Limb (tissue), 2 donors: ENCODE measurements around the gene RPS15A.
"Not testable (repeated sequence)": the region's sequence is repeated elsewhere in the genome, so short reads cannot be mapped to it uniquely, and the experiment has no call there.

ENCODE experiments used
- DNase-seq, 2 donors: peaks; one replicate each; pipeline ENCODE4 v3.0.0-alpha.2; 2016; ENCODE audit errors: extremely low spot score in 2 of 2

RPS15A gene

DNA sequence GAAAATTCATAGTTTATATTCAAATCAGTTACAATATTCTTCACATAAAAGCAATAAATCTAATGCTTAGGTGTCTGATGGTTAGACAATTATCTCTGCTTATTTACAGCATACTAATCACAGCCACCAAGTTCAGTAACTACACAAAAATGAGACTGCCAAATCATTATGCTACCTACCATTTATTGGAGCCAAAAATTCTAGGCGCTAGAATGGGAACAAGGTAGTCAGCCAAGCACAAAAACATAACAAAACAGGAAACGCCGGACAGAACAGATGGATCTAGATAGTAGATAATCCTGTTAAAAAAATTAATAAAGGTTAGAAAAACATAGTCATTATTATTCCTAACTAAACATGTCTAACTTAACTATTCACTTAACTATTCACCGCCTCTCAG lies 7.6 kb upstream of the RPS15A start:
- DNase-seq = no peak

DNA sequence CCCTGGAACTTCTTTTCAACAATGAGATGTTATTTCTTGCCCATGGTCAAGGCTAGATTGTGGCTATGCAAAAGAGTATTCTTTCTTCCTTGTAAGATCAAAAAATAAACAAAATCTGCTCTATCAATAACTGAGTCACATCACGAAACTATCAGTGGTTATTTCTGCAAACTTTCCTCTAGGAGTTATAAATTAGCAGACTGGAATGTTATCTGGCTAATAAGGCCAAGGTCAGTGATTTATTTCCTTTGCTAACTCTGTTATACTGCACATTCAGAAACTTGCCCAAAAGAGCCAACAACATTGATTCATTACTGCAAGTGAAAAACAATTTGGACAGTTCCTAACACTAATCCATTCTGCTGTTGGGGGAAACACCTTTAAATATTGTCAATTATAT lies 6.2 kb upstream of the RPS15A start:
- no peak for DNase-seq

DNA sequence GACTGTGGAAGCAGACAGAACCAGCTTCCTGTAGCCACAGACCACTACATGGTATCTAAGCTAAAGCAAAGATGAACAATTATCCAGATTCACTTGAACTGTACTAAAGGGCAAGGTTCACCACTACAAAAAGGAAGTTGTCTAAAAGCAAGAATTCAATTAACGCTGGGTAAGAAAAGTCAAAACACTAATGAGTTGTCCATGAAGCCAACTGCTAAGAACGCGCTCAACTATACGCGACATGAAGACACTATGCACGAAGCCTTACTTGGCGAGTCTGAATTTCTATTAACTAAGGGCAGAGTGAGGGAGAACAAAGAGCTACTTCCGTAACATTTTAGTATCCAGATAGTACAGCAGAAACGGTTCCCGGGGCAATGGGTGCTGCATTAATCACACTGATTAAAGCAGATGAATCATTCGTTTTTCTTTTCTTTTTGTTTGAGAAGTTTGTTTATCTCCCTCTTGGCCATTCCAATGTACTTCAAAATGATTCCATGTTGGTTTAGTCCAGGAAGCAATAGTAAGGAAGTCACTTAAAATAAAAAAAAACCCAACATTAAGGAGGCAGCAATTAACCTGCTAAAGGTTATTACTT lies 2.8 kb upstream of the RPS15A start:
- no peak for DNase-seq

DNA sequence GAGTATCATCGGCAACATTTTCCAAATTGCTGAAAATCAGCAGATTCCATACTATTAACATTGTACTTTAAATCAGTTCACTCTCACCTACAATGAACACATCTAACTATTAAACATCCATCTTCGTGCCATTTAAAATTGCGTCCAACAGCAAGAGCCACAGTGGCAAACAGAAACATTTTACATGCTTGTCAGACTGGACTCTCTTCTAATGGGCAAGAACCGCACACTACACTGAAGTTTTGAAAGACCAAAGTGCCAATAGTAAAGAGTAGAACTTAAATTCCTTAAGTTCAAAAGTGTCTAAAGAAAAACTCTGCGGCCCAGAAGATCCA lies 652 bp downstream of the RPS15A start:
- no peak for DNase-seq

DNA sequence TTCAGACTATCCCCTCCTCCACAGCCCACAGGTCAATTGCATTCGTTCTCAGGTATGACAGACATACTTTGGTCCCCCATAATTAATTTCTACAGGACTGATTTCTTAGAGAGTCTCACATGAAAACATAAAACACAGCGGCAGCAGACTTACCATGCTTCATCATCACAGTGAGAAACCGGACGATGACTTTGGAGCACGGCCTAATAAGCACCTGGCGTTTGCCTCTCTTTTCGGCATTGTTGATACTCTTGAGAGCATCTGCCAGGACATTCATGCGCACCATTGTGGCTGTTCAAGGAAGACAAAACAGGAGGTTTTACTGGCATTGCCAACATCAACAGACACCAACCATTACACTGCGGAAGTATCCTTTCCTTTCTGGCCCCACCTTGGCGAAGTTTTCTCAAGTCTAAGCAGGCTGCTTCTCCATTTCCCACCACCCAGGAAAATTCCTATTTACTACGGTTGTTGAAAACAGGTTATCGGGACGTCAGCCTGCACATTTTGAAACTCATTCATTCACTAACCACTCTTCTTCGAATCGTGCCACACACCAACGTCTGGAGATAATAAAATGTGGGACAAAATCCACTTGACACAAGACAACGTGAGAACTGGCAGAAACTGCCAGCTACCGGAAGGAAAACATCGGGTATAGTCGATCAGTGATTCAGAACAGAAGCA lies 1.2 kb downstream of the RPS15A start:
- DNase-seq = no peak

DNA sequence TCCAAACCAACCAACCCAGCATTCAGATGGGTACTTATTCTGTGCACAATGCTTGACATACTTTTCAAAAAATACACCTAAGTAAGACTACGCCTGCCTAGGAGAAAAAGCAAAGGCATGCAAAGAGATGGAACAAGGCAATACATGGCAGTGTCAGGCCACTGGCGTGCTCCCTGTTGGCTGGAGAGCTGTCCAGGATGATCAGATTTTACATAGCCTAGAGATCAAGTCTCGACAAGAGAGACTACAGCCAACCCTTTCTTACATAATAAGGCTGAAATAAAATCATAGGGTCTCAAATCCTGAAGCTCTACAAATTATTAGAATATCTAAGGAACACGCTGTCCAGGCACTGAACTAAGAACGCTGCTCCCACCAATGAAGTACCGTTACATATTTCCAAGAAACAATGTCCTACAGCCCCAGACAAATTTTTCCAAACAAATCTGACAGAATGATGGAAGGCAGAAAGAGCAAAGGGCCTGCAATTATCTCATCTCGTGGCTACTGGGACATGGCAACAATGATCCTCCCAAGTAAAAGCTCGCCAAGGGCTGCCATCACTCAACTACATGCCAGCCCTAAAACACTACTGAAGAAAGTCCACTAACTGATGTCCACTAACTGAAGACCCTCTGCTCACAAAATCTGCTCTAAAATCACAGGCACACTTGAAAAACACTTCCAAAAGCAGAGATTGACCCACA lies 5.1 kb downstream of the RPS15A start:
- no peak for DNase-seq

DNA sequence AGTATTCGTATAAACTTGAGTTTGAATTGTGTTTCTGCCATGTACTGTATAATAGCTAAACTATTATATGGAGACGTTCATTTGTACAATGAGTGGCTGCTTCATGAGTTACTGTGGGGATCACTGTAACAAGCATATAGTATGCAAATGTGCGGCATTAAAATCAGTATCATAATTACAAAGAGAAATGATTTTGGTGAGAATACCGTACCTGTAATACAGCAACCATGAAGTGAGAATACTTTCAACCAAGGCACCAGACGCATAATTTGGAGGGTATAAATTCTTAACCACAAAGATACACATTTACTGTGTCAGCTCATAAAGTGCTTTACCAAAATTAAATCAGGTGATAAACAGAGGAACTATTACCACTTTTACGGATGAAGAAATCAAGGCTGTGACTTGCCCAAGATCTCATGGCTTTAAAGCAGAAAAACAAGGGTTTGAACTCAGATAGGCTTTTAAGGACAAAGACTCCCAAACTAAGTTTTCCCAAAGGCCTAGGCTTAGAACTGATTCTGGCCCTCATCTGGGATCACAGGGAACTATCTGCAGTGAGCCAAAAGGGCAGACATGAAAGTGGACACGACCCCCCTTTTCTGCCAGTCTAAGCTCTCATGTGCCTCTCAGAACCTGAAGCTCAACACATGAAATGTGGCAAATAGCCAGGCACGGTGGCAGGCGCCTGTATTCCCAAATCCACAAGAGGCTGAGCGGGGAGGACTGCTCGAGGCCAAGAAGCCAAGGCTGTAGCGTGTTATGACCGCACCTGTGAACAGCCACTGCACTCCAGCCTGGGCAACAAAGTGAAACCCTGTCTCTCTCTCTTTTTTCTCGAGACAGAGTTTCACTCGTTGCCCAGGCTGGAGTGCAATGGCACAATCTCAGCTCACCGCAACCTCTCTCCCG lies 6.4 kb downstream of the RPS15A start:
- DNase-seq = no peak

DNA sequence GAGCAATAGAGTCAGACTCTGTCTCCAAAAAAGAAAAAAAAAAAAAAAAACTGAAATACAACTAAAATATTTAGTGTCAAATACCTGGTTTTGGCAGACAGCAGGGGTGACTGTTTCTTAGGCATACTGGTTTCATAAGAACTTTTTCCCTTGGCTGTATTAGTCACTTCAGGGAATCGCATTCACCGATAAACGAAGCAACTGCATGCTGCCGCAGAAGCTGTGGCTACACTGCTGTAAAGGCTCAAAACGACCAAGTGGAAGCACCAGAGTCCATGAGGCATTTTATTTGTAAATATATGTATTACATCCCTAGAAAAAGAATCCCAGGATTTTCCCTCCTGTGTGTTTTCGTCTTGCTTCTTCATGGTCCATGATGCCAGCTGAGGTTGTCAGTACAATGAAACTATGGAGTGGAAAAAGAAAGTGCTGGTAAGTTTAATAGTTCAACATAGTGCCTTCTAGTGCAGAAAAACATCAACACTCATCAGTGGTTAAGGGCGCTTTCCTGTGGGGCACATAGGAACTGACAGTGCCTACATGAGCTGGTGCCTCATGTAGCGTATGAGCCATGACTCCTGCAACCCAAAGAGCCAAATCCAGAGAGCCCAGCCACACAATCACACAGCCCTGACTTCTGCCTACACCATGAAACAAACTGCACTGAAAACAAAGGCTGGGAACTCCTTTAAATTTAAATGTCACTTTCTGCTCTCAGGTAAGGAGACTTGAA lies 7.3 kb downstream of the RPS15A start:
- DNase-seq = no peak

DNA sequence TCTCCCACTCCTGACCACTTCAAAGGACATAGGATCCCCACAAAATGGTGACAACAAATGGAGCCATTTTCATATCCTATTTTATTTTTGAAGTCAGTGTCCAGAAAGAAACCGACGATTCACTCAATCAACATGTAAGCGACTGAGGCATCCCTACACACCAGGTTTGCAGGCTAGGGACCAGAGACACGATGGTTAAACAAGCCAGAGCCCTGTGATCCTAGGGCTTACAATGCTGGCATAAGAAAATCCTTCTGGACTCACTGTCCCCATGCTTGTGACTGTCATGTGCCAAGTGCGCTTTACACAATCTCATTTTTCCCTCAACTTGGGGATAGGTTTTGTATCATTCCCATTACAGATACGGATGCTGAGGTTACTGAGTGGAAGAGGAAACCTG lies 8.9 kb downstream of the RPS15A start:
- DNase-seq = not testable (repeated sequence)

DNA sequence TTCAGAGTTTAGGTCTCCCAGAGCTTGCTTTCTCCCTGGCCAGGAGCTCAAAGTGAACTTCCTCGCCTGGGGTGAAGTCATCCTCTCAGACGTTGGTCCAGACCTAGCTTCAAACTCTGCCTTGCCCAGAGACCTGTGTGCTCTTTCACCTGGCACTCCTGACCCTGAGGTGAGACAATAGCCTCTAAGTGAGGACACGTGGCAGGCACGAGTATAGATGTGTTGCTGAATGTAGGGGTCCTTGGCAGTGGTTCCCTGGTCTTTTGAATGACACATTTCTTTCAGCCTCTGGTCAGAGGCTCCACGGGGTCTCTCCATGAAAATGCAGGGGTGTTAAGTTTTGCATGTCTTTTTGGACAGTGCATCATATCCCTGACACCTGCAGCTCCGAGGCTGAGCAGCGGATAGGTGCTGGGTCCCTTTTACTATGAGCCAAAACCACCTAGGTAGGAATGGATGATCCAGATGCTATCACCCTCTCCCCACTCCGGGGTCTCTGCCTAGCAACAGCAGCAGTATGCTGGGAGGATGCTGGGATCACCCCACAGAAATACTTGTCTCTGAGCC lies 9.6 kb downstream of the RPS15A start:
- not testable (repeated sequence) for DNase-seq

DNA sequence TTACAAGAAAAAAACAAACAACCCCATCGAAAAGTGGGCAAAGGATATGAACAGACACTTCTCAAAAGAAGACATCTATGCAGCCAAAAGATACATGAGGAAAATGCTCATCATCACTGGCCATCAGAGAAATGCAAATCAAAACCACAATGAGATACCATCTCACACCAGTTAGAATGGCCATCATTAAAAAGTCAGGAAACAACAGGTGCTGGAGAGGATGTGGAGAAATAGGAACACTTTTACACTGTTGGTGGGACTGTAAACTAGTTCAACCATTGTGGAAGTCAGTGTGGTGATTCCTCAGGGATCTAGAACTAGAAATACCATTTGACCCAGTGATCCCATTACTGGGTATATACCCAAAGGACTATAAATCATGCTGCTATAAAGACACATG lies 12.5 kb downstream of the RPS15A start:
- not testable (repeated sequence) for DNase-seq

DNA sequence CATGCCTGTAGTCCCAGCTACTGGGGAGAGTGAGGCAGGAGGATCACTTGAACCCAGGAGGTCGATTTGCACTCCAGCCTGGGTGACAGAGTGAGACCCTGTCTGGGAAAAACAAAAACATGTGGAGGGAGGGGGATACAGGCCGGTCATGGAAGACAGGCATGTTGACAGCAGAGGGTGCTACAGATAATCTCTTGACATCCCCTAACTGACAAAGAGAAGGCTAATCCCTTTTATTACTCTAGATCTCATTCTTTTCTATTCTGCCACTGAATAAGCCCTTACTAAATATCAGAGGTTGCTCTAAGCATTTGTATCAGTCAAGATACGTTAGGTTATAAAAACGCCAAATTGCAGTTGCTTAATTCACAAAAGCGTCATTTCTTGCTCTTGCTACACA lies 13.8 kb downstream of the RPS15A start:
- not testable (repeated sequence) for DNase-seq

DNA sequence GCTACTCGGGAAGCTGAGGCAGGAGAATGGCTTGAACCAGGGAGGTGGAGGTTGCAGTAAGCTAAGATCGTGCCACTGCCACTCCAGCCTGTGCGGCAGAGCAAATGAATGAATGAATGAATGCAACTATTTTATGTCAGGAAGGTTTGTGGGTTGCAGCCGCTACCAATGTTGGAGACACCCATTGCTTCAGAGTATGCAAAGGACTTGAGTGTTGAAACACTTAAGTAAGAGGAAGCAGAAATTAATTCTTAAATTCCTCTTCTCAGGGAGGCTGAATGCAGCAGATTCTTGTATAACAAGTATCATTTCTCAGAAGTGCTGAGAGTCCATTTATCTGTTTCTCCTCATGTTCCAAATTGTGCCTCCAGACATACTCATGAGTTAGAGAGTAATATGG lies 15.5 kb downstream of the RPS15A start:
- not testable (repeated sequence) for DNase-seq

DNA sequence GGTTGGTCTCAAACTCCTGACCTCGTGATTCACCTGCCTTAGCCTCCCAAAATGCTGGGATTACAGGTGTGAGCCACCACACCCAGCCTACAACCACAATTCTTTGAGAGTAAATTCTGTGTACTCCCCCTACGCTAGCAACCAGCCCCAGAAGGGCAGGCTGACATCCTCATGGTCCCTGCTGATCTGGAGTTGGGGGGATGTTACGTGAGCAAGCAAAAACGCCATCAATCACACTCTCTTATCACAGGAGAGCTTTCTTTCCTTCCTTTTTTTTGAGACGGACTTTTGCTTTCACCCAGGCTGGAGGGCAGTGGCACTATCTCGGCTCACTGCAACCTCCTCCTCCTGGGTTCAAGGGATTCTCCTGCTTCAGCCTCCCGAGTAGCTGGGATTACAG lies 18.0 kb downstream of the RPS15A start:
- not testable (repeated sequence) for DNase-seq

DNA sequence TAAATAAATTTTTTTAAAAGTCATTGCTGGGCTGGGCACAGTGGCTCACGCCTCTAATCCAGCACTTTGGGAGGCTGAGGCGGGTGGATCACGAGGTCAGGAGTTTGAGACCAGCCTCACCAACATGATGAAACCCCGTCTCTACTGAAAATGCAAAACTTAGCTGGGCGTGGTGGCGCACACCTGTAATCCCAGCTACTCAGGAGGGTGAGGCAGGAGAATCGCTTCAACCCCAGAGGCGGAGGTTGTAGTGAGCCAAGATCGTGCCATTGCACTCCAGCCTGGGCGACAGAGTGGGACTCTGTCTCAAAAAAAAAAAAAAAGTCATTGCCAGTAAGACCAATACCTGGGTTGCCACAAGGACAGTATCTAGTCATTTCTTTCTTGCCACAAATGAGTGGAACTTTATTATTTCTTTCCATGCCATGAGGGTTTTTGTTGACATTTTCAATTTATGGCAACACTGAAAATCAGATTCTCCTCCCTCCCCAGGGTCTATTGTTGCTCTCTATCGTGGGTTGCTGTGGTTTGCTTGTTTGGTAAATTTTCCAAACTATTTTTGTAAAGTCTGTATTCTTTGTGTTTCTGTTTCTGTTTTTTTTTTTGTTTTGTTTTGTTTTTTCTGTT lies 19.7 kb downstream of the RPS15A start:
- DNase-seq = not testable (repeated sequence)

DNA sequence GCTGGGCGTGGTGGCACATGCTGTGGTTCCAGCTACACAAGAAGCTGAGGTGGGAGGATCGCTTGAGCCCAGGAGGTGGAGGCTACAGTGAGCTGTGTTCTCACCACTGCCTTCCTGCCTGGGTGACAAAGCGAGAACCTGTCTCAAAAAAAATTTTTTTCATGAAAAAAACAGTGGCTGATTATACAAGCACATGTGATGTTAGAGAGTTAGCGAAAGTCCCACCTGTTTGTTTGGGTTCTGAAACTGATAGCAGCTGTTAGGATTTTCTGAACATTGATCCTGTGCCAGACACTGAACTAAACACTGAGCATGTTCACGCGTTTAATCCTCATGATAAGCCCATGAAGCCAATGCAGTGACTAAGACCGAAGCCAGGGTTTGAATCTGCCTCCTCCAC lies 22.9 kb downstream of the RPS15A start:
- DNase-seq = not testable (repeated sequence)

DNA sequence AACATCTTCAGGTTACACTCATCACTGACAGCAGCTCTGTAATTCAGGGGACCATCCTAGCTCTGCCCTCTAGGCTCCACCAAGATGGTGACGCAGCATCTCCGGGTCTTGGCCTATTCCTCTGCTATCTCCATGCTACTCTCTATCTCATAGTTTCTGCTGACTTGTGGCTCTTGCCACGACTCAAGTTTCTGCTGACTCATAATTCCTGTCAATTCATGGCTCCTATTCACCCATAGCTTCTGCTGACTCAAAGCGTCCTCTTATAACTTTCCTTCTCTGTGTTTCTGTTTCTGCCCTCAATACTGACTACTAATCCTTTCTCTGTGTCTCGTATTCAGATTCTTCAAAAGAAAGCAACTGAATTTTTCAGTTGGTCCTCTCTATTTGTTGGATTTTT lies 27.4 kb downstream of the RPS15A start:
- DNase-seq = not testable (repeated sequence)

DNA sequence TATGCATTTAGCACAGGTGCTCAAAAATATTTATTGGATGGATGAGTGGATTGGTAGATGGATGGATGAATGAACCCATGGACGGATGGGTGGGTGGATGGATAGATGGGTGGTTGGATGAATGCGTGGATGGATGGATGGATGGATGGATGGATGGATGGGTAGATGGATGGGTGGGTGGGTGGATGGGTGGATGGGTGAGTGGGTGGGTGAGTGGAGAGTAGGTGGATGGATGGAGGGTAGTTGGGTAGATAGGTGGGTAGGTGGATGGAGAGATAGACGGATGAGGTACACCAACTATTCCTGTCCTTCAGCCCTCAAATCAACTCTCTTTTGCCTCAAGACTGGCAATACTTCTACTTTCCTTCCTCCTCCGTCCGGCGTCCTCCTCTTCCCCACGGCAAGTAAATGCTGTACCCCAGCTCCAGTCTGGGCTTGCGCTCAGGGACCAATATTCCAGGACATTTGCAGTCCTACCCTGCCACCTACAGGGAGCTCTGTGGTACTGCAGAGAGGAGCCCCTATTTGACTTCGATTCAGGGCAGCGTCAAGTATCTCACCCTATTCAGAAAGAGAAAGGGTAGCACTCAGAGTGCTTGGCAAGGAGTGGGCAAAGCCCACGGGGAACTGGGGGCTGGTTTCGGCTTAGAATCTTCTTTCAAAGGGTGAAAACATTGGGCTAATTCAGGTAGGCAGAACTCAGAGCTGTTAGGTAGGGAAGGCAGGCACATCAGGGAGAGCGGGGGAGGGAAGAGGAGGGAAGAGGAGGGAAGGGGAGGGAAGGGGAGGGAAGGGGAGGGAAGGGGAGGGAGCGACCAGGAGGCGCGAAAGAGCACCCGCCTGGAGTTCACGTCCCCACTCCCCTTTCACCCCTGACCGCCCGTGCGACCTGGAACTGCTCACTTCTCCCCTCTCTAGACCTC lies 30.3 kb downstream of the RPS15A start:
- DNase-seq = peak; percentile 8 to 25

DNA sequence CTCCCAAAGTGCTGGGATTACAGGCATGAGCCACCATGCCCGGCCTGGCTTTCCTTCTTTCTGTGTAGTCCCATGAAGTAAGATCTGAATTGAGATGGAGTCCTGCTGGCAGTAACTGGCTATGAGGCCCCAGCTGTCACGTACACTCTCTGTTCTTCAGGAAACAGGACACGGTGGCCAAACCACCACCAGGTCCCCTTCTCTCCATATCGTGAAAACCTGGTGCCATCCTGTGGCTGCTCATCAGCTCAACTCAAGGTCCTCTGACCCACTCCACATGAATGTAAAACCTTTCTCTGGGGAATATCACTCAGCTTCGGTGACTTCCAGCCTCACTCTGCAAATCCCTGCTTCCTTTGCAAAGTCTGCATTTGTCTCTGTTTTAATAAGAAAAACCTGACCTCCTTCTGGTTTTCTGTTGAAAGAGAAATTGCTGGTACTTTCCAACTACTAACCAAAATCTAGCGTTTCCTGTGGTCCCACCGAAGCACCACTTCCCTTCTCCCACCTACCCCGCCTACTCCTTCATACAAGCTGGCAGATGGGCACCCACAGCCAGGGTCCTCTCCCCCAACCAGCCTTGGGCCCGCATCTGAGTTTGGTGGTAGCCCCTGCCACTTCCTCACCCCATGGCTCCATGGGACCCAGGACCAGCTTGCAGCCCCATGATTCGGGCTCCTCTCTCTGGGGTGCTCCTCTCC lies 32.0 kb downstream of the RPS15A start:
- DNase-seq = not testable (repeated sequence)
